Heart left ventricle (tissue), 16 donors: ENCODE results near the gene LRPAP1. TPM values are rescaled to one million over a fixed set of nuclear protein-coding genes. Genes with fewer than 3 reads are reported as not detected.

Source experiments
- ATAC-seq, 4 donors: fragments of 200-7000 bp; cut with Tn5 transposase; one replicate each; pipeline ENCODE4 v1.9.1; 2020 to 2022; ENCODE audit warnings: moderate library complexity in 4 of 4, mild to moderate bottlenecking in 3 of 4, moderate number of reproducible peaks in 1 of 4
- DNase-seq, 5 donors: peaks; one replicate each; pipeline ENCODE4 v3.0.0-alpha.2; 2020
- H3K27ac ChIP-seq, 12 donors: fragments of 200-600 bp; sonication (generic) in 4 of 12; one replicate each; pipeline versions ENCODE4 v1.5.0 to v1.8.0; 2016 to 2022; ENCODE audit warnings: mild to moderate bottlenecking in 2 of 12
- H3K27me3 ChIP-seq, 9 donors: fragments of 200-600 bp; sonication (generic) in 2 of 9; one replicate each; pipeline versions ENCODE4 v1.5.1 to v1.8.0; 2016 to 2022; ENCODE audit warnings: mild to moderate bottlenecking in 3 of 9
- H3K36me3 ChIP-seq, 9 donors: fragments of 200-600 bp; sonication (generic) in 2 of 9; one replicate each; pipeline versions ENCODE4 v1.5.0 to v1.8.0; 2018 to 2022; ENCODE audit warnings: mild to moderate bottlenecking in 2 of 9
- H3K4me1 ChIP-seq, 12 donors: fragments of 200-600 bp; sonication (generic) in 4 of 12; one replicate each; pipeline versions ENCODE4 v1.5.0 to v1.8.0; 2016 to 2022; ENCODE audit warnings: mild to moderate bottlenecking in 3 of 12
- H3K4me3 ChIP-seq, 12 donors: fragments of 200-600 bp; sonication (generic) in 4 of 12; one replicate each; pipeline versions ENCODE4 v1.5.0 to v1.8.0; 2017 to 2022; ENCODE audit warnings: mild to moderate bottlenecking in 9 of 12, moderate library complexity in 4 of 12
- H3K9me3 ChIP-seq, 12 donors: fragments of 200-600 bp; sonication (generic) in 4 of 12; one replicate each; pipeline versions ENCODE4 v1.5.0 to v1.8.0; 2016 to 2022; ENCODE audit warnings: mild to moderate bottlenecking in 1 of 12
- CTCF ChIP-seq, 12 donors: fragments of 200-600 bp; sonication (generic) in 4 of 12; IDR thresholded peaks; one replicate each; pipeline versions ENCODE4 v1.5.0 to v1.8.0; 2018 to 2022; ENCODE audit warnings: antibody characterized with exemption in 12 of 12, mild to moderate bottlenecking in 5 of 12
- POLR2A ChIP-seq, 2 donors: fragments of 450-650 bp; IDR thresholded peaks; one replicate each; pipeline ENCODE4 v1.6.1; 2017; ENCODE audit warnings: antibody characterized with exemption in 2 of 2, mild to moderate bottlenecking in 2 of 2, moderate library complexity in 2 of 2
- WGBS, 4 donors: extraction: QIAGEN DNeasy Blood & Tissue Kit in 2 of 4; methylation state at CpG; one replicate each; pipeline versions ENCODE4 v1.1.5 to v1.1.7; 2013 to 2018; 5-methylcytosine and 5-hydroxymethylcytosine counted together
- intact Hi-C, 10 donors: fragments of 100-400 bp; cut with DNase I; formaldehyde crosslinking; loops; one replicate each; pipeline versions ENCODE4 v1.11.1 to v1.14.2; 2022
- polyA plus RNA-seq, 2 donors: library from polyadenylated mRNA; stranded (reverse); fragments of 200-250 nt; gene quantifications; one replicate each; pipeline ENCODE4 v1.2.3, GENCODE V29; 2013
- total RNA-seq, 9 donors: library from RNA; depleted of rRNA in 2 of 9; stranded (reverse); fragments of >200 nt in 2 of 9; fragmentation: NEBNext Ultra II Directional in 3 of 9; extraction: Animal tissue kit (Norgen Biotek cat#: 25700) in 3 of 9; gene quantifications; one replicate each; pipeline versions ENCODE4 v1.1.0 to v1.2.4, GENCODE V29; 2016 to 2023
- donor health status: ischemic (EF 13 %, LVEDD 7.1; RV severe dilation, severe dysfunction).
- donor health status: healthy with polysubstance abuse.
- donor health status: DM: no; HTN: yes; CAD: no.
- donor health status: DM: no; HTN: no; CAD: no.
- donor health status: ischemic (EF 25% LVEDD 6.9; RV normal size, moderate dysfunction).
- donor health status: ischemic (EF 25% LVEDD 5.7; RV mildly dilated, moderate dysfunction).
- donor health status: healthy.
- donor health status: DM: yes; HTN: yes; CAD: no.
- donor health status: ischemic (EF 35%, LVEDD 5.7; RV mildly dilated, moderate dysfunction).
- donor health status: nonischemic (EF 11% LVEDD 7.7; RV severe dilation, severe dysfunction).
- donor health status: DM: yes; HTN: yes; CAD: no.
- donor health status: PGD.
- donor health status: ischemic (EF 29% LVEDD 5.4; RV normal size, mild dysfunction).
- donor health status: nonischemic (EF 23%, LVEDD 6.1; RV moderate dilation, normal function).

The LRPAP1 gene
- total and polyA plus RNA-seq, 11 donors = 105 to 389 (median 283) TPM

GRCh38 chr4:3516836-3517730 is 15.1 kb downstream of the LRPAP1 start:
- no peaks in the 10 kb centered on the region for H3K9me3 ChIP-seq
- ATAC-seq = no peak
- no peak overlapping the region for H3K27ac ChIP-seq
- peaks cover 8 to 100% (median 99%) of the 10 kb centered on the region in 9 donors for H3K36me3 ChIP-seq
- no peaks in the 10 kb centered on the region for H3K27me3 ChIP-seq
- intact Hi-C loops = loop anchor here in 1 of 10 donors (10.0 kb wide), 1 partner anchor 172 kb away; no protein-coding TSS in a partner anchor
- TF ChIP-seq POLR2A (IDR thresholded peaks at IDR 0.05) = no peak
- TF ChIP-seq CTCF (IDR thresholded peaks at IDR 0.05) = no peak
- 88 to 91% (median 90%) methylated on average over 14 to 29 of the region's 29 CpGs for WGBS, 4 donors
- H3K4me1 ChIP-seq = peaks cover 0 to 3% (median 0%) of the 10 kb centered on the region in 12 donors
- DNase-seq = peak in 2 of 5 donors; percentile 19 to 59
- no peak overlapping the region for H3K4me3 ChIP-seq

- peak in 2 of 5 donors; percentile 16 to 48 for DNase-seq
- Histone ChIP-seq H3K9me3 (no peaks in the 10 kb centered on the region), H3K36me3 (peaks cover 6 to 97% (median 94%) of the 10 kb centered on the region in 9 donors), H3K27ac (no peak overlapping the region), H3K27me3 (no peaks in the 10 kb centered on the region), H3K4me1 (peaks cover 0 to 3% (median 0%) of the 10 kb centered on the region in 12 donors), H3K4me3 (no peak overlapping the region)
- intact Hi-C loops = loop anchor here in 1 of 10 donors (10.0 kb wide), 1 partner anchor 171 kb away; no protein-coding TSS in a partner anchor
- TF ChIP-seq CTCF (IDR thresholded peaks at IDR 0.05) = no peak
- TF ChIP-seq POLR2A (IDR thresholded peaks at IDR 0.05) = no peak
- ATAC-seq = no peak
- 90 to 91% (median 91%) methylated on average over 21 to 32 of the region's 32 CpGs for WGBS, 4 donors
Measured at GRCh38 chr4:3516061-3516835, 16.0 kb downstream of the LRPAP1 start.

- peak in 2 of 5 donors; percentile 19 to 37 for DNase-seq
- Histone ChIP-seq H3K36me3 (peaks cover 6 to 97% (median 93%) of the 10 kb centered on the region in 9 donors), H3K4me3 (no peak overlapping the region), H3K4me1 (peaks cover 0 to 3% (median 0%) of the 10 kb centered on the region in 12 donors), H3K27ac (no peak overlapping the region), H3K9me3 (no peaks in the 10 kb centered on the region), H3K27me3 (no peaks in the 10 kb centered on the region)
- intact Hi-C loops = loop anchor here in 1 of 10 donors (10.0 kb wide), 1 partner anchor 171 kb away; no protein-coding TSS in a partner anchor
- ATAC-seq = no peak
- no peak for TF ChIP-seq POLR2A (IDR thresholded peaks at IDR 0.05)
- no peak for TF ChIP-seq CTCF (IDR thresholded peaks at IDR 0.05)
- 83 to 86% (median 84%) methylated on average over 13 to 15 of the region's 15 CpGs for WGBS, 4 donors
Measured at GRCh38 chr4:3515646-3516045, 16.6 kb downstream of the LRPAP1 start.
